NB4 (cell line): ENCODE results near the gene PLEKHG2.

Experiments used
- DNase-seq: peaks from one replicate; pipeline ENCODE4 v3.0.0; 2010; ENCODE audit warnings: low read depth
- H3K4me3 ChIP-seq: one replicate; pipeline ENCODE4 v1.5.1; 2011; ENCODE audit warnings: mild to moderate bottlenecking, low read depth, low read length, moderate library complexity
- MYC ChIP-seq: IDR thresholded peaks from 2 replicates; pipeline ENCODE4 v1.6.1; 2011; ENCODE audit warnings: low read depth, low read length
- POLR2A ChIP-seq: IDR thresholded peaks from 2 replicates; pipeline ENCODE4 v1.6.1; 2011; ENCODE audit warnings: mild to moderate bottlenecking; ENCODE audit not compliant: insufficient read length; ENCODE audit errors: extremely low read depth
- TF ChIP-seq, protein P1 (sequence below): IDR thresholded peaks from one replicate; pipeline ENCODE4 v1.5.1; 2012; ENCODE audit warnings: low read depth, low read length
- TF ChIP-seq, protein P2 (sequence below): IDR thresholded peaks from 2 replicates; pipeline ENCODE4 v1.6.1; 2011; ENCODE audit warnings: low read depth, low read length

The PLEKHG2 gene

DNA sequence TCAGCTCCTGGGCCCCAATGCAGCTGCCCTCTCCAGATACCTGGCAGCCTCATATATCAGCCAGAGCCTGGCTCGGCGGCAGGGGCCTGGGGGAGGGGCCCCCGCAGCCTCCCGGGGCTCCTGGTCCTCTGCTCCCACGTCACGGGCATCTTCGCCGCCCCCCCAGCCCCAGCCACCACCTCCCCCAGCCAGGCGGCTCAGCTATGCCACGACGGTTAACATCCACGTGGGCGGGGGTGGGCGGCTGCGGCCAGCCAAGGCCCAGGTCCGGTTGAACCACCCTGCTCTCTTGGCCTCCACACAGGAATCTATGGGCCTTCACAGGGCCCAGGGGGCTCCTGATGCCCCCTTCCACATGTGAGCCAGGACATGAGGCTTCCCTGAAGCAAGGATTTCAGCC is 12.5 kb downstream of the PLEKHG2 start:
- DNase-seq: no peak
- TF ChIP-seq, protein P1, sequence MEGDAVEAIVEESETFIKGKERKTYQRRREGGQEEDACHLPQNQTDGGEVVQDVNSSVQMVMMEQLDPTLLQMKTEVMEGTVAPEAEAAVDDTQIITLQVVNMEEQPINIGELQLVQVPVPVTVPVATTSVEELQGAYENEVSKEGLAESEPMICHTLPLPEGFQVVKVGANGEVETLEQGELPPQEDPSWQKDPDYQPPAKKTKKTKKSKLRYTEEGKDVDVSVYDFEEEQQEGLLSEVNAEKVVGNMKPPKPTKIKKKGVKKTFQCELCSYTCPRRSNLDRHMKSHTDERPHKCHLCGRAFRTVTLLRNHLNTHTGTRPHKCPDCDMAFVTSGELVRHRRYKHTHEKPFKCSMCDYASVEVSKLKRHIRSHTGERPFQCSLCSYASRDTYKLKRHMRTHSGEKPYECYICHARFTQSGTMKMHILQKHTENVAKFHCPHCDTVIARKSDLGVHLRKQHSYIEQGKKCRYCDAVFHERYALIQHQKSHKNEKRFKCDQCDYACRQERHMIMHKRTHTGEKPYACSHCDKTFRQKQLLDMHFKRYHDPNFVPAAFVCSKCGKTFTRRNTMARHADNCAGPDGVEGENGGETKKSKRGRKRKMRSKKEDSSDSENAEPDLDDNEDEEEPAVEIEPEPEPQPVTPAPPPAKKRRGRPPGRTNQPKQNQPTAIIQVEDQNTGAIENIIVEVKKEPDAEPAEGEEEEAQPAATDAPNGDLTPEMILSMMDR: no peak
- TF ChIP-seq MYC (no peak), POLR2A (no peak)
- TF ChIP-seq, protein P2, sequence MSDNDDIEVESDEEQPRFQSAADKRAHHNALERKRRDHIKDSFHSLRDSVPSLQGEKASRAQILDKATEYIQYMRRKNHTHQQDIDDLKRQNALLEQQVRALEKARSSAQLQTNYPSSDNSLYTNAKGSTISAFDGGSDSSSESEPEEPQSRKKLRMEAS: no peak
- H3K4me3 ChIP-seq: no peak overlapping the region

DNA sequence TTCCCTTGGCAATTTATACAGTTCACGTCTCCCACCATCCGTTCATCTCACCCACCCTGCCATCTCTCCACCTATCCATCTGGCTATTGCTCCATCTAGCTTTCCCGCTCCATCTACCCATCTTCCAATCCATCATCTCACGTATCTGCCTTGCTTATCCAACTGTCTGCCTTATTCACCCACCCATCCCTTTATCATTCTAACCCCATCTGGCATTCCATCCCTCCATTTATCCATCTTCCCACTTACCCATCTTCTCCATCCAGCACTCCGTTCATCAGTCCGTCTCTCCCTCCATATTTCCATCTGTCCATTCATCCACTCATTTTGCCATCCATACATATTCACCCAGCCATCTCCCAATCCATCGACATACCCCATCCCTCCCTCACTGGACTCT is 13.3 kb downstream of the PLEKHG2 start:
- no peak overlapping the region for H3K4me3 ChIP-seq
- TF ChIP-seq MYC (no peak), POLR2A (no peak)
- TF ChIP-seq, protein P1: no peak
- TF ChIP-seq, protein P2: no peak
- DNase-seq: no peak

DNA sequence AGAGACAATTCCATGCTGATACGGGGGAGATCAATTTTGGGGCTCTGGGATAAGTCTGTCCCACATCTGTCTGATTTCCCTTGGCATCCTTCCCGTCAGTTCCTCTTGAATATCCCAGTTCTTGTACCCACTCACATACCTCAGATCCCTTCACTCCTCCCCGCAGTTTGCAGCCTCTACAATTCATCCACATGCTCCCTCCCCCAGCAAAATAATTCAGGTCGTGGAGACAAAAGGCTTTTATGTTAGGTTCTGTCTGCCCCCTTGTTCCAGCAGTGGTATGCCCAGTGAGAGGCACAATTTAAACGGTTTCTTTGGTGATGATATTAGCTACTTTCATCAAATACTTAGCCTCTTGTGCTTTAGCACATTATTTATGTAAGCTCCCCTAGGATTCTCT is 13.7 kb downstream of the PLEKHG2 start:
- H3K4me3 ChIP-seq: no peak overlapping the region
- DNase-seq: no peak
- TF ChIP-seq, protein P2: no peak
- TF ChIP-seq, protein P1: no peak
- no peak for TF ChIP-seq POLR2A

DNA sequence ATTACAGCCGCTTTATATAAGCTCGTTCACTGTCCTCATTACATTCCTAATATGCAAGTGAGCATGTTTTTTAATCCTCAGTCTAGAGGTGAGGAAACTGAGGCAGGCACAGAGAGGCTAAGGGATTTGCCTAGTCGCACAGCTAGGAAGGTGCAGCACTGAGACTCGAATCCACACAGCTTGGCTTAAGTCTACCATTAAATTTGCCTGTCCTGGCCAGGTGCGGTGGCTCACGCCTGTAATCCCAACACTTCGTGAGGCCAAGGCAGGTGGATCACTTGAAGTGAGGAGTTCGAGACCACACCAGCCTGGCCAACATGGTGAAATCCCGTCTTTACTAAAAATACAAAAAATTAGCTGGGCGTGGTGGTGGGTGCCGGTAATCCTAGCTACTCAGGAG is 15.2 kb downstream of the PLEKHG2 start:
- DNase-seq: no peak

DNA sequence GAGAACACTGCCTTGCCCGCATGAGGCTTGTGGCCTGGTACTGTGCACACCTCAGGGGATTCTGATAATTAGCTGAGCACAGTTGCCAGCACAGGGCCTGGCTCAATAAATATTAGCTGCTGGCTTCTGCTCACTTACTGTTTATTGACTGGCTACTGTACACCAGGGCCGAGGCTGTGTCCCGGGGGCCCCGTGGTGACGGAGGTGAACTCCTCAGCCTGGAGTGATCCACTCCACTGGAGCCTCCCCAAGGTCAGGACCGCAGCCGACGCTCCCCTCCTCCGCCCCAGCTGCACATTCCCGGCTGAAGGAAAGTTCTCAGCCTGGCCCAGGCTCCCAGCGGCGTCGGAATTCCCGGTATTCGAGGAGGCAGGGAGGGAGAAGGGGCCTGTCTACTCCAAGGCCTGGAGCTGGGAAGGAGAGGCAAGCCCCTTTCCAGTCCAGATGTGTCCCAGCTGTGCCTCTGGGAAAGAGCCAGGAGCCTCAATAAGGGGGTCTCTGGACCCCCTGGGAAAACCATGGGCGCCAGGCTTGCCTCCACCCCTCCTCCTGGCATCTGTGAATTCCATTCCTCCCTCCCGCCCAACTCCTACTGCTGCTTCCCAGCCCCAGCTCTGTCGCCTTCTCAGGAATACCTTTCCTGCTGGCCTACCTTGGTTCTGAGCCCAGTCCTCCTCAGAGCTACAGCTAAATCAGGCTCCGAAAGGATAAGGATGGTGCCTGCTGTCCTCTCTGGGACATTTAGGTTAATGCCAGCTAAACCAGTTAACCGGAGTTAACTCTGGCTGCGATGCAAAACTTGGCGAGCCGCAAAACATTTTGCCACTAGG is 16.0 kb downstream of the PLEKHG2 start:
- no peak overlapping the region for H3K4me3 ChIP-seq
- no peak for TF ChIP-seq POLR2A
- TF ChIP-seq, protein P2: no peak
- DNase-seq: no peak

More for the DNA sequence above, 15.2 kb downstream of the PLEKHG2 start:
- TF ChIP-seq, protein P2: no peak
- TF ChIP-seq, protein P1: no peak
- no peak for TF ChIP-seq MYC
- TF ChIP-seq POLR2A: no peak
- H3K4me3 ChIP-seq: no peak overlapping the region
